Rectal smooth muscle tissue (tissue), 1 donor: ENCODE measurements around the gene HOXA4.

Source experiments
- H3K27ac ChIP-seq: one replicate; pipeline ENCODE4 v1.7.0; 2013; ENCODE audit warnings: low read depth, low read length, inconsistent platforms
- H3K27me3 ChIP-seq: one replicate; pipeline ENCODE4 v1.7.0; 2013; ENCODE audit warnings: low read length; ENCODE audit not compliant: control insufficient read depth, insufficient read depth
- H3K36me3 ChIP-seq: one replicate; pipeline ENCODE4 v1.7.0; 2013; ENCODE audit warnings: low read length; ENCODE audit not compliant: control insufficient read depth, insufficient read depth
- H3K4me1 ChIP-seq: one replicate; pipeline ENCODE4 v1.7.0; 2013; ENCODE audit warnings: low read length; ENCODE audit not compliant: control insufficient read depth, insufficient read depth
- H3K4me3 ChIP-seq: one replicate; pipeline ENCODE4 v1.7.0; 2013; ENCODE audit warnings: low read length
- H3K9ac ChIP-seq: one replicate; pipeline ENCODE4 v1.7.0; 2013; ENCODE audit warnings: low read length

HOXA4 gene

DNA sequence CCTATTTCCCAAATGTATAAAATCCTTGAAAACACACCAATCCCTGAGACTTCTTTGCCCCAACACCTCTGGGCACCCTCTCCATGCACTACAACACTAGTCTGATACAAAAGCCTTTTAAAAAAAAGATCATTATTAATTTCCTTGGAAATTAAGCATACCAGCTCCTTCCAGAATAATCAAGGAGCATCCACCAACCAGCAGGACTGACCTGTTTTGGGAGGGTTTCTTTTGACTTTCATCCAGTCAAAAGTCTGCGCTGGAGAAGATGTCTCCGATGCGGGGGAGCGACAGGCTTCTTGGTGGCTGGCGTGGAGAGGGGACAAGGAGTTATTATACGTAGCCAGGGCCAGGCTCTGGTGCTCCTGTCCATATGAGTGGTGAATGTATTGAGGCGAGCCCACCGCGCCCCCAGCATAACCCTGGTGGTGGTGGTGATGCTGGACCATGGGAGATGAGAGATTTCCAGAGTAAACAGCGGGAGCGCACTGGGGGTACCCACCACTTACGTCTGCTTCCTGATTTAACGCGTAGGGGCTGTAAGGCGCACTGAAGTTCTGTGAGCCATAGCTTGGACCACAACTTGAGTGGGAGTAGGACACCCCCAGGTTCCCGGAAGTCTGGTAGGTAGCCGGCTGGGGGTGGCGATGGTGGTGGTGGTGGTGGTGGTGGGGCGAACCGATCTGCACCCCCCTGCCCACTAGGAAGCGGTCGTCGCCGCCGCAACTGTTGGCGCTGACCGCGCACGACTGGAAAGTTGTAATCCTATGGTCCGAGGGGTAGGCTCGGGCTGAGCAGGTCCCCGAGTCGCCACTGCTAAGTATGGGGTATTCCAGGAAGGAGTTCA lies 35.3 kb downstream of the HOXA4 start:
- Histone ChIP-seq H3K9ac (no peak overlapping the region), H3K27me3 (no peaks in the 10 kb centered on the region), H3K4me1 (peaks cover 20% of the 10 kb centered on the region), H3K27ac (no peak overlapping the region), H3K4me3 (peak overlapping the region; percentile 95), H3K36me3 (no peaks in the 10 kb centered on the region)

DNA sequence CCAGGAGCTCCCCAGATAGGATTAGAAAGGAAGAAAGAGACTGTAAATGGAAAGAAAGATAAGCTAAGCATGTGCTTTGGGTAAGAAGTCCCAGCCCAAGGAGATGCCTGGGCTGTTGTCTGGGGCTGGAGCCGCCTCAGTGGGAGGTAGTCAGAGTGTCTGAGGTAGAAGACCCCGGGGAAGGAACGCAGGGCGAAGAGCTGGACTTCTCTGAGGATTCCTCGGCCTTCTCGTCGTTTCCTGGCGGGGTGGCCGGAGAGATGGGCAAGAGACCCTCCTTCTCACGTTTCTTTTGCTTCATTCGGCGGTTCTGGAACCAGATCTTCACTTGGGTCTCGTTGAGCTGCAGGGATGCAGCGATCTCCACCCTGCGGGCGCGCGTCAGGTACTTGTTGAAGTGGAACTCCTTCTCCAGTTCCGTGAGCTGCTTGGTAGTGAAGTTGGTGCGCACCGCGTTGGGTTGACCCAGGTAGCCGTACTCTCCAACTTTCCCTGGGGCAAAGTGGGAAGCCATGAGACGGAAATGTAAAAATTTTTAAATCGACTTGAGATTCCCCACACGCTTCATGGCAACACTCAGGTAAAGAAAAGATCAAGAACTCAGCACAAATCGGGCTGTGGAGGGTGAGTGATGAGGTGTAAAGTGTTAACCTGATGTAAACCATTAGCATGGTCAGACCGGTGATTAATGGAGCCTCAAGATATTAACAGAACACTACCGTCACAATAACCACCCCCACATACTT lies 36.1 kb downstream of the HOXA4 start:
- H3K27me3 ChIP-seq = no peaks in the 10 kb centered on the region
- H3K4me3 ChIP-seq = no peak overlapping the region
- no peak overlapping the region for H3K9ac ChIP-seq
- peaks cover 16% of the 10 kb centered on the region for H3K4me1 ChIP-seq
- H3K36me3 ChIP-seq = no peaks in the 10 kb centered on the region
- H3K27ac ChIP-seq = no peak overlapping the region

DNA sequence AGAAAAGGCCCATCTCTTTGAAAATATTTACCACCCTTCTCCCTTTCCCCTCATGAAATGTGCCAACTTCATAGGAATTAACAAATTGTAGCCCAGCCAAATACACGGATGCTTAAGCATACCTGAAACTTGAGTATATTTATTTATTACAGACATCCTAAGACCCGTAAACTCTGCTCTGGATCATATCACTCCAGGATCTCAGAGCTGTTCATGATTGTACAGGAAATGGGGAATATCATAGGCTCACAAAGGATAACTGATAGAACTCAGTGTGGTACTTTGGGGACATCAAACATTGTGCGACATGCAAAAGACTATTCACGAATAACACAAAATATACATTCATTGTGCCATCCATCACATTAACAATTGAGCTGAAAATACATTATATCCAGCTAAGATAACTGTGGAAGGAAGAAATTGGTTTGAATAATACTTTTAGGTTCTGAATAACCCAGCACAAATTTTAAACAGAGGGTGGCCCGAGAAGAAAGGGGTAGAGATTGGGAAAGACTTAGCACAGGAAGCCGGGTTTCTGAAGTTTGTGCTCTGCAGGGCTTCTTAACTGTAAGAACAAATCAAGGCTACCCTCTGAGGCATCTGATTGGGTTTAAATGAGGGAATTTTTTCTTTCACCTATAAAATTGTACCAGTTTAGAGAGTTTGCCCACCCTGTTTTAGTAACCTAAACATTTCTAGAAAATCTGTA lies 37.2 kb downstream of the HOXA4 start:
- H3K27me3 ChIP-seq = no peaks in the 10 kb centered on the region
- no peaks in the 10 kb centered on the region for H3K36me3 ChIP-seq
- H3K27ac ChIP-seq = no peak overlapping the region
- peaks cover 12% of the 10 kb centered on the region for H3K4me1 ChIP-seq
- no peak overlapping the region for H3K9ac ChIP-seq
- no peak overlapping the region for H3K4me3 ChIP-seq

DNA sequence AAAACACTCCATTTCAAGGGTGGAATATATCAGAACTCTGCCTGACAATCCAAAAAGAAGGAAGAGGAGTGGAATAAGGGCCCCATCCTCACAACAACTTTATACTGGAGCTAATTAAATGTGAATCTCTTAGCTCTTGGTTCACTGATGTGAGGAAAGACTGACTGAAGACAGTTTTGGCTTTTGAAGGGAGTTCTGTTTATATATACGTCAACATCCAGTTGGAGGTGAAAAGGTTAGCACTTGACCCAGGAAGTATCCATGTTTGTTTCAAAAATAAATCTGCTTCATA lies 37.8 kb downstream of the HOXA4 start:
- no peak overlapping the region for H3K9ac ChIP-seq
- H3K4me3 ChIP-seq = no peak overlapping the region
- H3K27me3 ChIP-seq = peaks cover 4% of the 10 kb centered on the region

DNA sequence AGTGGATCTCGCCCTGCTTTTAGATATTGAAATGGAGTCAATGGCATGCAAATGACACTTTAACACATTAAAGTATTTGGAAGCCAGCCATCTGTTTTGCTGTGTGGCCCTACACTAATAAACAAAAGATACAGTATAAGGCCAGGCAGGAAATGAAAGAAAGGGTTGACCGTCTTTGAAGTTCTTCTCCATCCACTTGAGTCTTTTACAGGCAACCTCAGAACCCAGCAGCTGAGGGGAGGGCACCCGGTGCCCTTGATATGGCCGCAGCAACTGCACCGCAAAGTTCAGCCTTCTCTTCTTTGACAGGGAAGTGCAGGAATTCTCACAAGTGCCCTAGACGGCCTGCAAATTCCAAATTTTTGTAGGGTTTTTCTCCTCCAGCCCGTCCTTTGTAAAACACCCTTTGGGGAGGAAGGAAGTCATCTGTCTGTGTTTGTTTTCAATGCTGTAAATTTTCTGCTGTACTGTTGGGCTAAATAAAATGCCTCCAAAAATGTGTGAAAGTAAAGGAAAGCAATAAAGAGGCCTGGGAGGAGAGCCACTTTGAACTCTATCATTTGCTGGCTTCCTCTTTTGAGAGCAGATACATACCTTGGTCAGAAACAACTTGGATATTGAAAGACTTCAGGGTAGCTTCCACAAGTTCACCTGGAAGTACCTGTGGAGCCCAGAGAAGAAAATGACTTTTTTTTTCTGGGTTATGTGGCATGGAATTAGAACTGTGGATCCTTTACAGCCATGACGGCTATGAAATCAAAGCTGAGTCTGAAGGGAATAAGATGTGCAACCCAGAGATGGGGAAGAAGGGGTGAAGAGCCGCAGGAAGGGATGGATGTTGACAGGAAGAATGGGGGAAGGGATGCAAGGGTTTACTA lies 38.4 kb downstream of the HOXA4 start:
- H3K27me3 ChIP-seq = peaks cover 8% of the 10 kb centered on the region
- H3K4me1 ChIP-seq = peaks cover 2% of the 10 kb centered on the region

More for the DNA sequence above, 37.8 kb downstream of the HOXA4 start:
- Histone ChIP-seq H3K27ac (no peak overlapping the region), H3K36me3 (no peaks in the 10 kb centered on the region), H3K4me1 (peaks cover 8% of the 10 kb centered on the region)

DNA sequence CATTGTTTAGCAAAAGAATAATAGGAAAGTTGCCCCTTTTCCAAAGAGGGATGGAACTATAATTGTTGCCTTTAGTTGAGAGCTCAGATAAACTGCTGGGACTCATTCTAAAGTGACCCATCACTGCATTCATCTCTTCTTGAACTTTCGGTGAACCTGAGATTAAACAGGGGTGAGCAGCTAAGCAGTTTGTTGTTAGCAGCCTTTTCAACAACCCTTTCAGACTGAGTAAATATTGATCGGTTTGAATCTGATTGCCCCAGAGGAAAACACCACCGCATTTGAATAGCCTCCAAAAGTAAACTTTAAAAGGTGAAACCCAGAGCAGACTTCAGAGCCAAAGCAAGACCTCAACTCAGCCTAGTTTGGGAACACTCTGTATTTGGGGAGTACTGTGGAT lies 39.5 kb downstream of the HOXA4 start:
- Histone ChIP-seq H3K4me1 (no peaks in the 10 kb centered on the region), H3K27ac (no peak overlapping the region), H3K36me3 (no peaks in the 10 kb centered on the region), H3K9ac (no peak overlapping the region), H3K27me3 (peaks cover 8% of the 10 kb centered on the region), H3K4me3 (no peak overlapping the region)

More for the DNA sequence above, 38.4 kb downstream of the HOXA4 start:
- Histone ChIP-seq H3K27ac (no peak overlapping the region), H3K4me3 (no peak overlapping the region), H3K36me3 (no peaks in the 10 kb centered on the region), H3K9ac (no peak overlapping the region)

DNA sequence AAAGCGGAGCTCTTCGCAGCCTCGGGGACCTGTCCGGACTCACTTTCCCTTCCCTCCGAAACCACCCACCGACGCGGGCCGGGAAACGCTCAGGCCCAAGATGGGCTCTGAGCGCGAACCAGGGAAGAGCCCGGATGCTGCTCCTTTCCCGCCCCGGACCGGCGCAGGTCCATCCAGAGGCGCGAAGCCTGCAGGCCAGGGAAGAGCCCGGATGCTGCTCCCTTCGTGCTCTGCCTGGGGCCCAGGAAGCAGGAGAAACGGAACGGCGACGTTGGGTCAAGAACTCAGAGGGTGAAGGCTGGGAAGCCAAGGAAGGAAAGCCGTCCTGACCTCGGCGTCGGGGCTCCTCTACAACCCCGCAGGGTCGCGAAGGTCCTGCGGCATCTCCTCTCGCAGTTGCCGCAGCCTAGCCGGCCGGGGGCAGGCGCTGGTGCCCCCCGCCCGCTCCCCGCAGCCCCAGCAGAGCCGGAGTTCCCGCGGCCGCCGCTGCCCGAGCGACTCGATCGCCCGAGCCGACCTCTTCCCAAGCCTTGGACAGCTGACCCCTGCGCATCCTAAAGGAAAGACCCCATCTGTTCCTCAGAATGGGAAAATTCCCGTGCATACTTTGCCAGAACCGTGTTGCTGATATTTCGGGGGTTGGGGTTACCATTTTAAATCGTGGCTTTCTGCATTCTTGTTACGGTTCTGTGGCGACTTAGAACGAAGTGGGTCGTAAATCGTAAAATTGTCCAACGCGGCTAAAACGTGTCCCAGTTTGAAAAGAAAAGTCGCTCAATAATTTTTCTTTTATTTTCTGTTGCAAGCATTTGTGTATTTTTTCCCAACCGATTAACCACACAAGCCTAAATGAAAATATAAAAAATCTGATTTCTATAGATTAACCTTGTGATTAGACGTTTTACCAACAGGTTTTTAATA lies 42.3 kb downstream of the HOXA4 start:
- Histone ChIP-seq H3K27me3 (peaks cover 8% of the 10 kb centered on the region), H3K27ac (no peak overlapping the region), H3K36me3 (no peaks in the 10 kb centered on the region), H3K4me1 (no peaks in the 10 kb centered on the region), H3K9ac (no peak overlapping the region), H3K4me3 (no peak overlapping the region)

DNA sequence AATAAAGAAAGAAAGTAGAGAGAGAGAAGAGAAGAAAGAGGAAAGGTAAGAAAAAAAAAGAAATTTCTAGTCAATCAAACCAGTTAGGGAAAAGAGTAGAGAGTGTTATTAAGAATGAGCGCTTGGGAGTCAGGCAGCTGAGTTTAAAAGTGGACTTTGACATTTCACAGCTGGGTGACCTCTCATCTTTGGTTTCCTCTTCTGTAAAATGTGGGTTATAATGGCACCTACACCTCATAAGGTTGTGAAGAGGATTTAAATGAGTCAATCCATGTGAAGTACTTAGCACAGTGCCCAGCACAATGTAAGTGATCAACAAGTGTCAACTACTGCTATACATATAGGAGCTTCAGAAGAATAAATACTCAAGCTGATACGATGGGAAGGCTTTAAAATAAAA lies 46.9 kb downstream of the HOXA4 start:
- Histone ChIP-seq H3K36me3 (no peaks in the 10 kb centered on the region), H3K4me1 (no peaks in the 10 kb centered on the region), H3K9ac (no peak overlapping the region), H3K27me3 (peaks cover 8% of the 10 kb centered on the region), H3K27ac (no peak overlapping the region), H3K4me3 (no peak overlapping the region)

DNA sequence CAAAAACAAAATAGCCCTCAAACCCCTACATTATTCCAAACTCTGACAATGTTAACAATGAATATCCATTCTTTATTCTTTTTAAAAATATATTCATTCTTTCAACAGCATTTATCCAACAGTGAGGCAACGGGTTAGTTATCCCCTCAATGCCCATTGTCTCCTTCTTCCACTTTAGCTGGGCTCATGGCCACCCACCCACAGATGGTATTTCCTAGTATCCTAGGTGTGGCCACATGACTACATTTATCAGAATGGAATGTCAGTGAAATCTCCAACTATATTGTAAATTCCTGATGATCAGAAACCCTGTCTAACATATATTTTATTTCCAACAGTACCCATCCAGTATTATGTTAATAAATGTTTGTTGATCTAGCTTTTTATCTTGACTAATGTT lies 48.4 kb downstream of the HOXA4 start:
- Histone ChIP-seq H3K27me3 (no peaks in the 10 kb centered on the region), H3K27ac (no peak overlapping the region), H3K9ac (no peak overlapping the region), H3K36me3 (no peaks in the 10 kb centered on the region), H3K4me1 (no peaks in the 10 kb centered on the region), H3K4me3 (no peak overlapping the region)

DNA sequence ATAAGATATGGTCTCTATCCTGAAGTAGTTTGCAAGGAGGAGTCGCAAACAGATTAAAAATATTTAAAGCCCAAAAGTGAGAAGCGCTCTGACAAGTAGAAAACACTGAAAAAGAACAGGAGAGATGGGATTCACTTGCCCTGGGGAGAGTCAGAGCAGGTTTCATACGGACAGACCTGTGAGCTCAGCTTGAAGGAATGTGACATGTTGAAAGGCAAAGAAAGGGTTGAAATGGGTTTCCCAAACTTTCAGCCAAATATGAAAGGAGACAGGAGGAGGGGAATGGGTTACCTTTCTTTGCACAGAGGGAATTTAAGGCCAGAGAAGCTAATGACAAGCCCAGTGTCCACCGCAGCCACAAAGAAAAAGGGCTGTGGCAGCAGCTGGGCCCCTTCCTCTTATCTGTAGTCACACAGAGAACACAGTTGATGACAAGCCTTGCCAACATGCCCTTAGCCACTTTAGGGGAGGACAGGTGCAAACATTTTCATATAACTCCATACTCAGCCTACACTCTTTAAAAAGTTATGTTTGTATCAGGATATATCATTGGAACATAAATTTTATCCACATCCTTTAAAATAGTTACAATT lies 49.6 kb downstream of the HOXA4 start:
- no peak overlapping the region for H3K27ac ChIP-seq
- H3K9ac ChIP-seq = no peak overlapping the region
- no peaks in the 10 kb centered on the region for H3K4me1 ChIP-seq
- H3K36me3 ChIP-seq = no peaks in the 10 kb centered on the region
- H3K27me3 ChIP-seq = no peaks in the 10 kb centered on the region
- H3K4me3 ChIP-seq = no peak overlapping the region
